GM12873 (cell line): ENCODE results near the gene PIM3.

Experiments
- TF ChIP-seq, protein P1 (sequence below): IDR thresholded peaks from 2 replicates; pipeline ENCODE4 v1.5.1; 2012; ENCODE audit warnings: low read depth, mild to moderate bottlenecking, moderate library complexity, low read length, control low read depth; ENCODE audit not compliant: insufficient read depth; ENCODE audit errors: missing control alignments

The PIM3 gene

GRCh38 chr22:49942565-49943404 is 17.8 kb upstream of the PIM3 start:
- TF ChIP-seq, protein P1, sequence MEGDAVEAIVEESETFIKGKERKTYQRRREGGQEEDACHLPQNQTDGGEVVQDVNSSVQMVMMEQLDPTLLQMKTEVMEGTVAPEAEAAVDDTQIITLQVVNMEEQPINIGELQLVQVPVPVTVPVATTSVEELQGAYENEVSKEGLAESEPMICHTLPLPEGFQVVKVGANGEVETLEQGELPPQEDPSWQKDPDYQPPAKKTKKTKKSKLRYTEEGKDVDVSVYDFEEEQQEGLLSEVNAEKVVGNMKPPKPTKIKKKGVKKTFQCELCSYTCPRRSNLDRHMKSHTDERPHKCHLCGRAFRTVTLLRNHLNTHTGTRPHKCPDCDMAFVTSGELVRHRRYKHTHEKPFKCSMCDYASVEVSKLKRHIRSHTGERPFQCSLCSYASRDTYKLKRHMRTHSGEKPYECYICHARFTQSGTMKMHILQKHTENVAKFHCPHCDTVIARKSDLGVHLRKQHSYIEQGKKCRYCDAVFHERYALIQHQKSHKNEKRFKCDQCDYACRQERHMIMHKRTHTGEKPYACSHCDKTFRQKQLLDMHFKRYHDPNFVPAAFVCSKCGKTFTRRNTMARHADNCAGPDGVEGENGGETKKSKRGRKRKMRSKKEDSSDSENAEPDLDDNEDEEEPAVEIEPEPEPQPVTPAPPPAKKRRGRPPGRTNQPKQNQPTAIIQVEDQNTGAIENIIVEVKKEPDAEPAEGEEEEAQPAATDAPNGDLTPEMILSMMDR, result no peak

DNA sequence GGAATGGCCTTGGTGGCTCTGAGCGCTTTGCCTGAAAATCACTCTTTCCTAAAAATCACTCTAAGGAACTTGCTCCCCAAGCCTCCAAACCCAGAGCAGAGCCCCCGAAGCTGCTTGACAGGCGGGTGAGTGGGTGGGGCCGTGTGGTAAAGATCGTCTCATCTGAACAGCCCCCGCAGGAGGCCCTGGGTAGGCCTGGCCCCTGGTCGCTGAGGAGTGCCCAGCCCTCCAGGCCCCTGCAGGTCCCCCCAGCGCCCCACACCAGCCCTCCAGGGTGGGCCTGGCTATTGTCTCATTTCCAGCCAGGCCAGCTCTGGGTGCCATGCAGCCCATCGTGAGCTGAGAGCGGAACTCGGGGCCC is 17.2 kb upstream of the PIM3 start:
- TF ChIP-seq, protein P1, result no peak

DNA sequence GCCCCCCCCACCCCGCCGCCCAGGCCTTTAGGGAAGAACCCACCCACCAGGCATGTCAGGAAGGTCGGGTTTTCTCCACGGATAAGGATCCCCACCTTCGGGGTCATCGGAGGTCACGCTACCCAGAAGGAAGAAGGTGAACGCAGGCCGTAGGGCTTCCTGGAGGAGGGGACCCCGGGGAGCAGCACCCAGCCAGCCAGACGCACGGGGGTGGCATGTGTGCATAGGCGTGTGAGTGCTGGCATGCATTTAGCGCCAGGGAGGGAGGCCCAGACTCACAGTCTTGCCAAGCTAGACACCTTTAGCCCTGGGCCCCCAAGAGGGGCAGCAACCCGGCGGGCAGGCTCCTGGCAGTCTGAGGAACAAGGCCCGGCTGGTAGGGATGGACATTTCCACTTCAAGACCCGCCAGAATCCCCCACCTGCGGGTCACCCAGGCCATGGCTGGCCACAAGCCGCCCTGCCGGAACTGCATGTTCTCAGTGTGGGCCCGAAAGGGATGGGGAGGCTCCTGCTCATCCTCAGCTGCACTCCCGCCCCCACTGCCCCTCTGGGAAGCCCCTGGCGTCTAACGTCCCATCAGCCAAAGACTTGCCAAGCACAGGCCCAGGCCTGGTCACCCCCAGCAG is 16.7 kb upstream of the PIM3 start:
- TF ChIP-seq, protein P1, result no peak

- TF ChIP-seq, protein P1, result no peak
Measured at GRCh38 chr22:49944399-49944891, 16.1 kb upstream of the PIM3 start.

DNA sequence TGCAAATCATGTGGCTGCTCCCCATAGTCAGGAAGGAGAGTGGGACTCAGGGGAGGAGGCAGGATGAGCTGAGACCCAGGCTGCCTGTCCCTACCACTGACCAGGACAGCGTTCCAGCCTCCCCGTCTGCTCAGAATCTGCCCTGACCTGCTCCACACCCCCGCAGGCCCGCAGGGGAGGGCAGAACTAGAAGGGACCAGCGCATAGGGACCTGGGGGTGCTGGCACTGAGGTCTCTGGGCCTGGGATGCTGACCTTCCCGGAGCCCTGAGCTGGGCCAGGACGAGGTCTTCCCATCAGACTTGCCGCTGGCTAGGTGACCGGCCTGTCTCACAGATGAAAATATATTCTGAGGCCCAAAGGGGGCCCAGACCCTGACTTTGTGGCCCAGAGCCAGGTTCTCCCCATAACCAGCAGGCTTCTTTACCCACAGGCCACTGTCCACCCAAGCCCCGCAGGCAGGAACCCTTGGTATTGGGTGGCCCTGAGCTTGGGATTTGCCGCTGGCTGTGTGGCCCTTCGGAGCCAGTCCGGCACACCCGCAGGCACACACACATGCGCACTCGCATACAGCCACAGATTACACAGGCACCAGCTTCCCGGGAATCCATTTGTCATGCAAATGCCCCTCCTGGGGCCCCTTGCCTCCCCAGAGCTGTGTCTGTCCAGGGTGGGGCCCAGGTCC is 13.8 kb upstream of the PIM3 start:
- TF ChIP-seq, protein P1, result no peak

- TF ChIP-seq, protein P1, result no peak
Measured at GRCh38 chr22:49947296-49947622, 13.3 kb upstream of the PIM3 start.
